SK-N-SH (cell line): Measurements from ENCODE around the gene ATP8A1. TPM values are rescaled to one million over a fixed set of nuclear protein-coding genes. Genes with fewer than 3 reads are reported as not detected.

Source experiments
- CTCF ChIA-PET: fragments of 300-600, 350-600 bp; formaldehyde crosslinking; extraction: SDS; loops from one replicate; lab custom pipeline; 2021; lab: Yijun Ruan, JAX
- POLR2A ChIA-PET: fragments of 350-600 bp; sonication (Branson Sonifier 250); formaldehyde crosslinking; extraction: SDS; loops from one replicate; lab custom pipeline; 2020; ENCODE audit warnings: antibody characterized with exemption, inconsistent platforms; lab: Yijun Ruan, JAX
- DNase-seq: peaks from one replicate; pipeline ENCODE4 v3.0.0; 2012
- H2AFZ ChIP-seq: fragments of 200-600 bp; sonication (generic); 2 replicates; pipeline ENCODE4 v1.8.1; 2016; ENCODE audit warnings: antibody characterized with exemption, mild to moderate bottlenecking, low read depth
- H3F3A ChIP-seq: fragments of 200-600 bp; sonication (generic); replicated peaks from 2 replicates; pipeline ENCODE3; 2016; ENCODE audit warnings: antibody characterized with exemption, mild to moderate bottlenecking; ENCODE audit not compliant: insufficient read depth
- H3K27ac ChIP-seq, 2 experiments: fragments of 200-500 bp in 1 of 2; fragments of 200-600 bp in 1 of 2; sonication (Bioruptor generic) in 1 of 2; sonication (generic), shearing (Covaris generic) in 1 of 2; 2 replicates each; pipeline versions ENCODE4 v1.5.1 to v1.6.1; 2014 to 2016; ENCODE audit warnings: low read depth in 2 of 2, inconsistent platforms in 1 of 2, low read length in 1 of 2, mild to moderate bottlenecking in 1 of 2, mixed read lengths in 1 of 2
- H3K27me3 ChIP-seq: fragments of 200-600 bp; sonication (generic), shearing (Covaris generic); 2 replicates; pipeline ENCODE4 v1.6.1; 2016; ENCODE audit warnings: mixed run types; ENCODE audit not compliant: insufficient read depth
- H3K36me3 ChIP-seq, 2 experiments: fragments of 200-500 bp in 1 of 2; fragments of 200-600 bp in 1 of 2; sonication (Bioruptor generic) in 1 of 2; sonication (generic) in 1 of 2; replicated peaks in 1 of 2; 2 replicates each; pipeline versions ENCODE3 to v1.5.1; 2014 to 2016; ENCODE audit warnings: low read length in 1 of 2, mild to moderate bottlenecking in 1 of 2; ENCODE audit not compliant: insufficient read depth in 2 of 2, control insufficient read depth in 1 of 2
- H3K4me1 ChIP-seq, 2 experiments: fragments of 200-500 bp in 1 of 2; fragments of 200-600 bp in 1 of 2; sonication (Bioruptor generic) in 1 of 2; sonication (generic), shearing (Covaris generic) in 1 of 2; 2 replicates each; pipeline versions ENCODE4 v1.5.1 to v1.6.1; 2014 to 2016; ENCODE audit warnings: low read depth in 1 of 2, low read length in 1 of 2, mixed run types in 1 of 2; ENCODE audit not compliant: insufficient read depth in 2 of 2, control insufficient read depth in 1 of 2
- H3K4me2 ChIP-seq: fragments of 200-600 bp; sonication (generic), shearing (Covaris generic); 2 replicates; pipeline ENCODE4 v1.6.1; 2017; ENCODE audit warnings: mixed run types
- H3K4me3 ChIP-seq, 2 experiments: fragments of 200-500 bp in 1 of 2; fragments of 200-600 bp in 1 of 2; sonication (Bioruptor generic) in 1 of 2; sonication (generic), shearing (Covaris generic) in 1 of 2; 2 replicates each; pipeline versions ENCODE4 v1.5.1 to v1.8.1; 2014 to 2016; ENCODE audit warnings: low read depth in 2 of 2, inconsistent platforms in 1 of 2, low read length in 1 of 2, mild to moderate bottlenecking in 1 of 2, mixed read lengths in 1 of 2, moderate library complexity in 1 of 2
- H3K79me2 ChIP-seq: fragments of 200-600 bp; sonication (generic); 2 replicates; pipeline ENCODE4 v1.8.1; 2017; ENCODE audit warnings: mild to moderate bottlenecking; ENCODE audit not compliant: insufficient read depth
- H3K9ac ChIP-seq: fragments of 200-600 bp; sonication (generic); 2 replicates; pipeline ENCODE4 v1.6.1; 2017; ENCODE audit warnings: mixed run types
- H3K9me2 ChIP-seq: fragments of 200-600 bp; sonication (generic); 2 replicates; pipeline ENCODE4 v1.6.1; 2017; ENCODE audit warnings: mixed run types
- H3K9me3 ChIP-seq: fragments of 200-600 bp; sonication (generic); 2 replicates; pipeline ENCODE4 v1.6.1; 2017; ENCODE audit warnings: mixed run types, mild to moderate bottlenecking, moderate library complexity
- H4K20me1 ChIP-seq: fragments of 200-600 bp; sonication (generic); 2 replicates; pipeline ENCODE4 v1.6.1; 2017; ENCODE audit warnings: mild to moderate bottlenecking, mixed run types; ENCODE audit not compliant: insufficient read depth
- ELF1 ChIP-seq: IDR thresholded peaks from 2 replicates; pipeline ENCODE4 v1.4.0; 2012
- FOSL2 ChIP-seq: IDR thresholded peaks from 2 replicates; pipeline ENCODE4 v1.4.0; 2012; ENCODE audit warnings: low read depth, mild to moderate bottlenecking, moderate library complexity, borderline replicate concordance
- FOXM1 ChIP-seq: IDR thresholded peaks from 2 replicates; pipeline ENCODE4 v1.4.0; 2012; ENCODE audit warnings: low read depth, mild to moderate bottlenecking
- GABPA ChIP-seq: IDR thresholded peaks from 2 replicates; pipeline ENCODE4 v1.4.0; 2012; ENCODE audit warnings: low read depth, mild to moderate bottlenecking
- IRF3 ChIP-seq: fragments of 150-350 bp; IDR thresholded peaks from 2 replicates; pipeline ENCODE4 v1.6.1; 2016; ENCODE audit warnings: mild to moderate bottlenecking, low read depth, low read length
- MAX ChIP-seq: IDR thresholded peaks from 2 replicates; pipeline ENCODE4 v1.4.0; 2012; ENCODE audit warnings: low read depth
- NFIC ChIP-seq: IDR thresholded peaks from 2 replicates; pipeline ENCODE4 v1.4.0; 2012; ENCODE audit warnings: borderline replicate concordance
- PBX3 ChIP-seq: IDR thresholded peaks from 2 replicates; pipeline ENCODE4; 2012
- RAD21 ChIP-seq: IDR thresholded peaks from 2 replicates; pipeline ENCODE4 v1.6.1; 2012; ENCODE audit warnings: mild to moderate bottlenecking, low read length
- RCOR1 ChIP-seq: fragments of 150-350 bp; IDR thresholded peaks from 2 replicates; pipeline ENCODE4 v1.6.1; 2017; ENCODE audit warnings: antibody characterized with exemption, low read length
- REST ChIP-seq: IDR thresholded peaks from 2 replicates; pipeline ENCODE4 v1.6.1; 2012; ENCODE audit warnings: mild to moderate bottlenecking, low read depth, low read length, moderate library complexity
- RFX5 ChIP-seq: IDR thresholded peaks from 2 replicates; pipeline ENCODE4 v1.6.1; 2012; ENCODE audit warnings: mild to moderate bottlenecking, improper control_type of control experiment, low read length
- RXRA ChIP-seq: IDR thresholded peaks from 2 replicates; pipeline ENCODE4 v1.4.0; 2012; ENCODE audit warnings: low read depth, mild to moderate bottlenecking, borderline replicate concordance
- SMC3 ChIP-seq: IDR thresholded peaks from 2 replicates; pipeline ENCODE4 v1.6.1; 2012; ENCODE audit warnings: low read depth, low read length, improper control_type of control experiment
- TAF1 ChIP-seq: IDR thresholded peaks from 2 replicates; pipeline ENCODE4 v1.6.1; 2012; ENCODE audit warnings: low read depth, mild to moderate bottlenecking, low read length, moderate library complexity, borderline replicate concordance
- TCF12 ChIP-seq: IDR thresholded peaks from 2 replicates; pipeline ENCODE4 v1.4.0; 2012
- TEAD4 ChIP-seq: IDR thresholded peaks from 2 replicates; pipeline ENCODE4 v1.4.0; 2012; ENCODE audit warnings: mild to moderate bottlenecking, borderline replicate concordance; ENCODE audit not compliant: insufficient read depth
- USF2 ChIP-seq: fragments of 150-350 bp; IDR thresholded peaks from 2 replicates; pipeline ENCODE4 v1.6.1; 2017; ENCODE audit warnings: antibody characterized with exemption, low read length, low read depth, borderline replicate concordance
- WGBS: methylation state at CpG from one replicate; pipeline ENCODE4 v1.1.6; 2017; ENCODE audit warnings: low lambda C conversion rate; 5-methylcytosine and 5-hydroxymethylcytosine counted together
- polyA plus RNA-seq, 3 experiments: library from polyadenylated mRNA; depleted of rRNA; stranded (reverse); fragments of >200 nt; gene quantifications; 2 replicates each; pipeline ENCODE4 v1.2.3, GENCODE V29; 2012

Gene ATP8A1
- polyA plus RNA-seq, 1 of the 3 experiments (the other 2 are of a cell fraction): 0.38 TPM

- CTCF ChIA-PET: interaction anchor here (1.0 to 2.7 kb wide), 3 partner anchors 15 to 71 kb away, joined by 3 to 6 read pairs (median 3); no protein-coding TSS in a partner anchor
- H3K4me1 ChIP-seq: no peaks in the 10 kb centered on the region; a peak in 1 of 4 replicates
- H3F3A ChIP-seq: no peaks in the 10 kb centered on the region
- POLR2A ChIA-PET: no interaction called here
- no peak for DNase-seq
- WGBS: 76% methylated on average over 5 of the region's 5 CpGs
- no peaks in the 10 kb centered on the region for H3K36me3 ChIP-seq
- no peak overlapping the region for H3K27ac ChIP-seq
- H3K79me2 ChIP-seq: no peaks in the 10 kb centered on the region
- no peaks in the 10 kb centered on the region for H4K20me1 ChIP-seq
- H2AFZ ChIP-seq: no peak overlapping the region
- H3K9ac ChIP-seq: no peak overlapping the region
- no peaks in the 10 kb centered on the region for H3K9me2 ChIP-seq
- no peak overlapping the region for H3K4me2 ChIP-seq
- no peak overlapping the region for H3K4me3 ChIP-seq
- no peaks in the 10 kb centered on the region for H3K27me3 ChIP-seq
- no peaks in the 10 kb centered on the region for H3K9me3 ChIP-seq
- no peak for TF ChIP-seq TAF1
- no peak for TF ChIP-seq PBX3
- TF ChIP-seq RXRA: no peak
- no peak for TF ChIP-seq FOSL2
- no peak for TF ChIP-seq IRF3
- TF ChIP-seq SMC3: no peak
- TF ChIP-seq TEAD4: no peak
- no peak for TF ChIP-seq NFIC
- TF ChIP-seq REST: no peak
- TF ChIP-seq ELF1: no peak
- TF ChIP-seq RAD21: no peak
- no peak for TF ChIP-seq MAX
- no peak for TF ChIP-seq TCF12
- TF ChIP-seq USF2: no peak
- TF ChIP-seq GABPA: no peak
- TF ChIP-seq FOXM1: no peak
- TF ChIP-seq RCOR1: no peak
- no peak for TF ChIP-seq RFX5
These were observed 236.8 kb downstream of the ATP8A1 start for GRCh38 chr4:42420140-42420539.
